NT2/D1 (cell line): ENCODE data around the gene PELI2.

Experiments
- SUZ12 ChIP-seq: IDR thresholded peaks from 2 replicates; pipeline ENCODE4 v1.6.1; 2011; ENCODE audit not compliant: insufficient read length, insufficient read depth; ENCODE audit errors: extremely low read depth
- YY1 ChIP-seq: IDR thresholded peaks from 2 replicates; pipeline ENCODE4 v1.6.1; 2011; ENCODE audit not compliant: insufficient read length, insufficient read depth

GRCh38 chr14:56290195-56290594 lies 172.0 kb downstream of the PELI2 start:
- TF ChIP-seq SUZ12, result no peak
- no peak for TF ChIP-seq YY1
